H1 (cell line): ENCODE data around the gene HOXD11. TPM values are rescaled to one million over a fixed set of nuclear protein-coding genes. Genes with fewer than 3 reads are reported as not detected.
A peak's percentile ranks its signal among the peaks of the same experiment; 100 is the strongest.

ENCODE experiments used
- BACH1 ChIP-seq: IDR thresholded peaks from 2 replicates; pipeline ENCODE4 v1.6.1; 2012; ENCODE audit warnings: low read length, improper control_type of control experiment
- BCL11A ChIP-seq, 2 experiments: IDR thresholded peaks; one replicate each; pipeline ENCODE4 v1.6.1; 2011; ENCODE audit warnings: low read depth in 2 of 2, low read length in 2 of 2, mild to moderate bottlenecking in 2 of 2
- CBX8 ChIP-seq: fragments of 300-800, 300-1000 bp; sonication (generic); IDR thresholded peaks from 2 replicates; pipeline ENCODE4 v1.7.1; 2016; ENCODE audit warnings: low read depth, low read length, borderline replicate concordance
- CHD2 ChIP-seq: IDR thresholded peaks from 2 replicates; pipeline ENCODE4 v1.6.1; 2012; ENCODE audit warnings: low read length, improper control_type of control experiment
- CTBP2 ChIP-seq: IDR thresholded peaks from 2 replicates; pipeline ENCODE4 v1.7.0; 2011; ENCODE audit warnings: borderline replicate concordance, mild to moderate bottlenecking, moderate library complexity, mixed read lengths, low read length; ENCODE audit not compliant: insufficient read depth, insufficient read length
- CTCF ChIP-seq, 3 experiments: IDR thresholded peaks; 1 replicate in 2 of 3; 2 replicates in 1 of 3; pipeline versions ENCODE4 v1.5.1 to v1.6.1; 2011; ENCODE audit warnings: low read length in 3 of 3, mild to moderate bottlenecking in 3 of 3, inconsistent platforms in 2 of 3, low read depth in 1 of 3, moderate library complexity in 1 of 3; ENCODE audit not compliant: insufficient read depth in 1 of 3; ENCODE audit errors: control extremely low read depth in 1 of 3
- EGR1 ChIP-seq: IDR thresholded peaks from 2 replicates; pipeline ENCODE4 v1.6.1; 2011; ENCODE audit warnings: low read depth, low read length, borderline replicate concordance
- EP300 ChIP-seq, 2 experiments: IDR thresholded peaks; 1 replicate in 1 of 2; 2 replicates in 1 of 2; pipeline ENCODE4 v1.6.1; 2011 to 2012; ENCODE audit warnings: low read depth in 2 of 2, low read length in 2 of 2, mild to moderate bottlenecking in 2 of 2, borderline replicate concordance in 1 of 2, inconsistent platforms in 1 of 2, moderate library complexity in 1 of 2
- KDM4A ChIP-seq: IDR thresholded peaks from one replicate; pipeline ENCODE4 v1.7.1; 2012; ENCODE audit warnings: low read depth, mild to moderate bottlenecking, moderate library complexity, low read length, inconsistent platforms; ENCODE audit not compliant: severe bottlenecking
- POLR2A ChIP-seq, 2 experiments: IDR thresholded peaks; 1 replicate in 1 of 2; 2 replicates in 1 of 2; pipeline ENCODE4 v1.6.1; 2011; ENCODE audit warnings: low read depth in 2 of 2, low read length in 2 of 2, mild to moderate bottlenecking in 2 of 2; ENCODE audit errors: control extremely low read depth in 1 of 2
- RNF2 ChIP-seq: fragments of 200-900, 300-1000 bp; sonication (generic); IDR thresholded peaks from 2 replicates; pipeline ENCODE4 v1.7.1; 2016; ENCODE audit warnings: borderline replicate concordance, low read depth, mild to moderate bottlenecking, antibody characterized with exemption, low read length; ENCODE audit not compliant: poor library complexity, severe bottlenecking; ENCODE audit errors: missing control alignments
- SAP30 ChIP-seq: fragments of 300-600 bp; sonication (generic); IDR thresholded peaks from 2 replicates; pipeline ENCODE4 v1.7.1; 2012; ENCODE audit warnings: low read length, moderate library complexity, mild to moderate bottlenecking, inconsistent platforms; ENCODE audit not compliant: insufficient read depth, insufficient replicate concordance
- SP4 ChIP-seq: IDR thresholded peaks from 2 replicates; pipeline ENCODE4 v1.6.1; 2012; ENCODE audit warnings: low read length, inconsistent platforms
- TCF12 ChIP-seq: IDR thresholded peaks from 2 replicates; pipeline ENCODE4 v1.6.1; 2011; ENCODE audit warnings: low read depth, mild to moderate bottlenecking, low read length
- polyA plus RNA-seq, 7 experiments: library from polyadenylated mRNA; depleted of rRNA in 3 of 7; stranded (reverse) in 5 of 7; unstranded in 2 of 7; fragments of >200 nt in 5 of 7; fragments of 200-250 nt in 2 of 7; gene quantifications; 1 replicate in 5 of 7; 2 replicates in 1 of 7; 4 replicates in 1 of 7; pipeline versions ENCODE4 v1.2.1 to v1.2.3, GENCODE V29; 2011 to 2013; ENCODE audit warnings: missing spikeins in 2 of 7, mixed read lengths in 2 of 7
- total RNA-seq: library from RNA; stranded (reverse); fragmentation: NEBNext Ultra II Directional; extraction: Animal tissue kit (Norgen Biotek cat#: 25700); gene quantifications from 2 replicates; pipeline ENCODE4 v1.2.1, GENCODE V29; 2021

The HOXD11 gene
- total and polyA plus RNA-seq, 2 of the 8 experiments (the other 6 are each of a cell fraction or from before 2014, with no cell fraction given) = not detected

- TF ChIP-seq SP4 (no peak), RNF2 (peak; percentile 94), SAP30 (no peak), BACH1 (no peak), CTBP2 (no peak), CTCF (IDR thresholded peaks at IDR 0.05; ENCODE audit: control extremely low read depth in 1 of 3, insufficient read depth in 1 of 3, low read depth in 1 of 3, low read length in 3 of 3) (no peak), CHD2 (no peak), EP300 (IDR thresholded peaks at IDR 0.05; ENCODE audit: borderline replicate concordance in 1 of 2, low read depth in 2 of 2, low read length in 2 of 2) (no peak), KDM4A (peak; percentile 1), POLR2A (IDR thresholded peaks at IDR 0.05; ENCODE audit: control extremely low read depth in 1 of 2, low read depth in 2 of 2, low read length in 2 of 2) (no peak), BCL11A (IDR thresholded peaks at IDR 0.05; ENCODE audit: low read depth in 2 of 2, low read length in 2 of 2) (no peak), CBX8 (0 out of 2 replicates have a peak, but pooled peaks have one; percentile 70), TCF12 (no peak), EGR1 (peak; percentile 49; the same call in 1 of the 2 replicates)
These were observed 21.3 kb downstream of the HOXD11 start (continued) for GRCh38 chr2:176128172-176128981.
